Right hindlimb (tissue), 1 donor: ENCODE measurements around the gene ADORA2A.

Source experiments
- DNase-seq: peaks from one replicate; pipeline ENCODE4 v3.0.0-alpha.2; 2018

The ADORA2A gene

DNA sequence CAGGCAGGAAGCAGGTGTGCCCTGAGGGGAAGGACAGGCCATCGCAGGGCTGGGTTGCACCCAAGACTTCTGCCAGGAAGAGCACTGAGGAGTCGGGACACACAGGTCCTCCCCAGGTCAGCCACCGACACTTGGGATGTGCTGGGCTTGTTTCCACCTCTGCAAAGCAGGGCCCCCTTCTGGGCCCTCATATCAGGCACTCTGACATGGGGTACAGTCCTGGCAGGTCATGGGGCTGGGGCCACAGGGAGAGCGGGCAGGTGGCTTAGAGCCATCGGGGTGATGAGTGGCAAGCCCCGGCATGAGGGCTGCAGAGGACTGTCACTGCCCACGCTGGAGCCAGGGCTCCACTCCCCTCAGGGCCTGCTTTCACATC, 7.9 kb upstream of the ADORA2A start:
- DNase-seq = no peak

DNA sequence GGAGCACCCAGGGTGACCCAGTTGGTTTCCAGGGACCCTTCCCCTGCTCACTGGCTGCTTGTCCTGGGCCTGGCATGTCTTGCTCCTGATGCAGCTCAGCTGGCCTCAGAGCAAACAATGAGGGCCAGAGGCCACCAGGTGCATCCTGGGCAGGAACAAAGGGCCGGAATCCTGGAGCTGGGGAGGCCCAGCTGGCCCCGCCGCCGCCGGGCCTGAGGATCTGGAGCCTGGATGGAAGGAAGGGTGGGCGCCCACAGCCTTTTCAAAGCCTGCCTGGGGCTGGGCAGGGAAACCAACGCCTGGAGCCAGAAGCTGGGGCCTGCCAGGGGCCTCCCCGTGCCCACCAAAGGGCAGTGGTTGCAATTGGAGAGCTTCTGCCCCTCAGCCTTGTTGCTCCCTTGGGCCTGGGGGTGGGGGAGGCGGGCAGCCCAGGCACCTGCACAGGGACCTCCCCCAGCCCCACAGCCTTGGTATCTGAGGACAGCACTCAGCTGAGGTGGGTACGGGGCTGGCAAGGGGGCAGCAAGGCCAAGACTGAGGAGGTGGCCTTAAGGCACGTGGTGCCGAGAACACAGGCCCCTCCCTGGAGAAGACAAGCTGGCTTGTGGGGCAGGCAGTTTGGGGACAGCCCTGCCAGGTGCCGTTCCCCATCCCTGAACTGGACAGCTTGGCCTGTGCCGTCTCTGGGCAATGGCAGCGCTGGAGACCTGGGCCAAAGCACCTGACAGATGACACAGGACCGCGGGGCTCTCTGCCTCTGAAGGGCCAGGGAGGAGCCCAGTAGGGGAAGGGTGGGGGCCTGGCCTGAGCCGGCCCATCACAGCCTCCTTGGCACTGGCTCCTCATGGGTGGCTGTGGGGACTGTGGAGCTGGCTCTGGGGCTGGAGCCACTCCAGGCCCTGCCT, 7.1 kb upstream of the ADORA2A start:
- no peak for DNase-seq

DNA sequence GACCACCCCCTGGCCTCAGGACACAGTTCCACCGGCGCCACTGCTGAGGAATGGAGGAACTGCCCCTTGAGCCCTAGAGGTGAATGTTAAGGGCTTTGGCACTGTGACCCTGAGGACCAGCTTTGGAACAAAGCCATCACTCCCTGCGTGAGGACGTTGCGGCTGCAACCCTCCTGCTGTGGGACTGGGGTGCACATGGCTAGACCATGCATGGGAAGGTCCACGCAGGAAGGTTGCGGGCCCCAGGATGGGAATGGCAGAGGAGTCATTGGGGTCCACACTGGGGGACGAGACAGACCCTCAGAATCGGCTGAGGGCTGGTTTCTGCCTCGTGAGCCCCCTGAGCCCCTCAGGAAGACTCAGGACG, 6.4 kb upstream of the ADORA2A start:
- no peak for DNase-seq

DNA sequence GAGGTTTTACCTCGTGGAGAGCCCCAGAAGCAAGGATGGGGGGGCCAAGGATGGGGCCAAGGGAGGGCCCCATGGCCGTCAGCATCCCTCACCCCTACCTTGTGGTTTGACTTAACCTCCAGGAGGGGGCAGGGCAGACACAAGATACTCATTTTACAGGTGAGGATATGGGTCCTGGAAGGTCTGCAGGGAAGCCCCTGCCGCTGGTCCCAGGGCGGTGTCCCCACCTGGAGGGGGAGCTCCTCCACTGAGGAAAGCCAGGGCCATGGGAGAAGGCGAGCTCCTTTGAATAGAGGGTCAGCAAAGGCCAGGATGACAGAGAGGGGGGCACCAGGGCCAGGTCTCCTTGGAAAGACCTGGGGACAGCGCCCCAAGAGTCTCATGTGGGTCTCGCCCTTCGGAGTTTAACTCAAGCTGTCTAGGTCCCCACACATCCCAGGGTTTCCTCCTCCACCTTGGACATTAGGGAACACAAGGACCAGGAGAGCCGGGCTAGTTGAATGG, 5.9 kb upstream of the ADORA2A start:
- DNase-seq = no peak

DNA sequence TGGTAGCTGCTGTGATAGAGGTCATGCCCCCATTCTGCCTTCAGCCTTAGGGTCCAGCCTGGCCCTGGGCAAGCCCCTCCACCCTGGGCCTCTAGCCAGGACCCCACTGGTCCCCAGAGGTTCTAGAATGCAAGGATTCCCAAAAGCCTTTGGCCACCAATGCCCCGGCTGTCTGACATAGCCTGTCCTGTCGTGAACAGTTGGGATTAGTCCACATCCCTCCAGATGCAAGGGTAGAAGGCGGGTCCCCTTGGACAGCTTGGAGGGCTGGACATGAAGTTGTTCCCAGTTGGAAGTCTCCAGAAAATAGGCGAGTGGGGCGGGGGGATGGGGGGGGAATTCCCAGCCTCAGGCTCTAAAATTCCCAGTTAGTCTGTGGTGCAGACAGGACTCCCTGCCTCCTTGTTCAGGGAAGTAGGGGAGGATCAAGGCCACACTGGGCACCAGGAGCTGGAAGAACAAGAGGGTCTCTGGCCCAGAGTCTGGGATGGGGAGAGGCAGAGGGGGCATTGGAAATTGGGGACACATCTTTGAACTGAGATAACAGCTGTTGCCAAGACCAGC, 5.2 kb upstream of the ADORA2A start:
- no peak for DNase-seq

DNA sequence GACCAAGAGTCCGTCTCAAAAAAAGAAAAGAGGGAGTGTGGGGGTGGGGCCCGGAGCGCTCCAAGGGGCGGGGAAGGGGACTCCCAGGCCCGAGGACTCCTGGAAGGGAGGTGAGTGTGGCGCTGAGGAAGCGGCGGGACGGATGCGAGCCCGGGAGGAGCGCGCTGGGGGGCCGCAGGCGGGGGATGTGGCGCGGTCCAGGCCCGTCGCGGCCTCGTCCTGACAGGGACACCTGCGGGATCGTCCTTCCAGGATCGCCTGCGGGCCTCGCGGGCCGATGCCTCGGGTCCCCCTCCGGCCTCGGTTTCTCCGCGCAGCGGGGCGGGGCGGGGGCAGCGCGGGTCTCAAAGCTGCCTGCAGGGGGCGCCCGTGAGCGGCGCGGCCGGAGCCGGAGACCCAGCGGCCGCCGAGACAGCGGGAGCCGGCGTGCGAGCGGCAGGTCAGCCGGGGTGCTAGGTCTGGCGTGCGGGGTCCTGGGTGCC, 3.8 kb upstream of the ADORA2A start:
- DNase-seq = peak; percentile 69

DNA sequence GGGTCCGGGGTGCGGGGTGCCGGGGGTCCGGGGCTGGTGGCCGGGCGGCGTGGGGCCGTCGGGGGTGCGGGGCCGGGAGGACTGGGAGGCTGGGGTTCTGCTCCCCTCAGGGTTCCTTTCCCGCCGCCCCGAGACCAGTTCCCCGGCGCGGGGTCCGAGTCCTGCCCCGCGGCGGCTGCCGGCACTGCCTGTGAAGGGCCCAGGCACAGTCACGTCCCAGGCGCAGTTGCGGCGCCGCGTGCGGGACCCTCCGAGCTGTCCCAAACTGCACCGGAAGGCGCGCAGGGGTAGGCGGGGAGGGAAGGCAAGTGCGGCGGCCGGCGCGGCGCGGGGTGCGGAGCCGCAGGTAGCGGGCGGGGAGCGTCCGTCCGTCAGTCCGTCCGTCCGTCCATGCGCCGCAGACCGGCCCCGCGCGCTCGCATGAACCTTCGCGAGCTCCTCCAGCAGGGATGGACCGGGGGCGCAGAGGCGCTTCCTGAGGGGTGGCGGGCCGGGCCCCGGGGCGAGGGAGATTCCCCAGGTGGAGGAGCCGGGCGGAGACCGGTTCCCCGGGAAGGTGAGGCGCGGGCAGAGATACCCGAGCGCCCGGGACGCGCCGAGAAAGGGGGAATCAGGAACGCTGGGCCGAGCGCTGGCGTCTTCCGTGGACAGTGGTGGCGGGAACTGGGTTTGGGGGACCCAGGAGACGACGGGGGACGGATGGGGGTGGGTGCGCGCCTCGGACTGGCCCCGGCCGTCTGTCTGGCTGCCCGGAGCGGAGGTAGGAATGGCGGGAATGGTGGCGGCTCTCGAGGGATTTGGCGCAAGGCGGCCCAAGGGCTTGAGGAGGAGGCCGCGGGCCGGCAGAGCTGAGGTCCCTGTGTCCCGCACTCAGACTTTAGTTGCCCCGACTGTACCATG, 3.1 kb upstream of the ADORA2A start:
- DNase-seq = no peak

DNA sequence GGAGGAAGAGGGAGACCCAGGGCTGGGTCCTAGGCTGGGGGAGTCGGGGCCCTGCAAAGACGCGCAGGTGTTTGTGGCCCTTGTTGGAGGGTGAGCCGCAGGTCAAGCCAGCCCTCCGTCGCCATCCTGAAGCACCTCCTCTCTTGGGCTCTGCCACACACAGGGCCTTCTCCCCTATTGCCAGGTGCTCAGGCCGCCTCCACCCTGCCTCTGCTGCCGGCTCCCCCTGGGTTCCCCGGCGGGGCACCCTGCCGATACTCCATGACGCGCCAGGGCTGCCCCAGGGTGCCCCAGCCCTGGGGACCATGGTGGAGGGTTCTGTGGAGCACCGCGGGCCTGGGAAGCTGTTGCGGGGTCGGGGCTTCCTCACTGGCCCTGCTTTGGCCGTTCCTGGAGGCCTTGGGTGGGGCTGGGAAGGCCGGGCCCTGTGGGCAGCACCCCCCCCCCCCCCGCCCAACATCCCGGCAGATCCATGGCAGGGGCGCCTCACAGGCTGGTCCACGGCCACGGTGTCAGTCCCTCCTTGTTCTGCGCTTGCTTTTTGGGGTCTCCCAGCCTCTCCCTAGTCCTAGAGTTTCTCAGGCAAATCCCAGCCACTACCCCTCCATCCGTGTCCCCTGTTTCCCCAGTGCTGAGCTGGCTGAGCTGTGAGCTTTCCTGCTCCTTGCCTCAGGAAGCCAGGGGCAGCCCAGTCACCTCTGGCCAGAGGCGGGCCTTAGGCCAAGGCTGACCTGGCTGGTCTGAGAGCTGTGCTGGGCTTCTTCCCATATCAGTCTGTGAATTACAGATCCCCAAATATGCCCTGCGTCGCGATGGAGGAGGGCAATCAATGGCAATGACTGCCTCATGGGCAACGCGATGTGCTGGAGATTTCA, 2.3 kb upstream of the ADORA2A start:
- no peak for DNase-seq

DNA sequence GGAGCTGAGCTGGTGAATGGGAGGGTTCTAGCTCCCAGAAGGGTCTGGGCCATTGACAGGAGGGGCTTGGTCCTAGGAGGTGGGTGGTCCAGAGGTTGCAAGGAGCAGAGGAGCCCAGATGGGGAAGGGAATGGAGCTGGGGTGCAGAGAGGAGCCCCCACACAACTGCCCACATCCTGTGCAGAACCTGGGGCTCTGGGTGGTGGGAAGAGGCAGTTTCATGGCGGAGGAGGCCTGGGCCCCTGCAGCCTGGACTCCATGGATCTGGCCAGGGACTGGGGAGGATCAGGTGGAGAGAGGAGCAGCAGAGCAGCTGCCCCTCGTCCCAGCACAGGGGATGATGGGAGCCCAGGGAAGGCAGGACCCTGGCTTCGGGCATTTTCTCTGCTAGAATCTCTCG, 963 bp upstream of the ADORA2A start:
- no peak for DNase-seq

DNA sequence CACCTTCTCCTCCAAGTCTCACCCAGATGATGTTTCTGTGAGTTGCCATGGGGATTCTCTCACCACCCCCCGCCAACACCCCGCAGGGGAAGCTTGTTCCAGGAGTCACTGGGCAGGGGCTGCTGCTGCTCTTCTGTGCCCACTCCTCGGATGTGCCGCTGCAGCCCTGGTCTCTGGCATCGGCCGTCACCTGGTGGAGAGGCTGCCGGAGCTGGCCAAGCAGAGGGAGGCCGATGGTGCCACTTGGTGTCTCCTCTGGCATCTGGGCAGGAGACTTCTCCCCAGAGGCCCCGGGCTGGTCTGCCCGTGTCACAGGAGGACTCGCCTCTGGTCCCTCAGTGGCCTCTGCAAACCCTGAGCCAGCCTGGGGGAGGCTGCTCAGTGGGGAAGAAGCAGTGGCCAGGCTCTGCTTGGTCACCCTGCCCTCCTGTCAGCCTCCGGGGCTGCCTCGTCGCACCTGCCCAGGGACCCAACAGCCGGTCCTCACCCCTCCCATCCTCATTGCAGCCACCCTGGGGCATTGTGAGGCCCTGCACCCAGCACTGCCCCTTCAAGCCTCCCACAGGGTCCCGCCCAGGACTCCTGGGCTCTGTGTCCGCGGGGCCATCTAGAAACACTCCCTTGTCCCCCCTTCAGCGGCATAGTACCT, 424 bp upstream of the ADORA2A start:
- DNase-seq = no peak

DNA sequence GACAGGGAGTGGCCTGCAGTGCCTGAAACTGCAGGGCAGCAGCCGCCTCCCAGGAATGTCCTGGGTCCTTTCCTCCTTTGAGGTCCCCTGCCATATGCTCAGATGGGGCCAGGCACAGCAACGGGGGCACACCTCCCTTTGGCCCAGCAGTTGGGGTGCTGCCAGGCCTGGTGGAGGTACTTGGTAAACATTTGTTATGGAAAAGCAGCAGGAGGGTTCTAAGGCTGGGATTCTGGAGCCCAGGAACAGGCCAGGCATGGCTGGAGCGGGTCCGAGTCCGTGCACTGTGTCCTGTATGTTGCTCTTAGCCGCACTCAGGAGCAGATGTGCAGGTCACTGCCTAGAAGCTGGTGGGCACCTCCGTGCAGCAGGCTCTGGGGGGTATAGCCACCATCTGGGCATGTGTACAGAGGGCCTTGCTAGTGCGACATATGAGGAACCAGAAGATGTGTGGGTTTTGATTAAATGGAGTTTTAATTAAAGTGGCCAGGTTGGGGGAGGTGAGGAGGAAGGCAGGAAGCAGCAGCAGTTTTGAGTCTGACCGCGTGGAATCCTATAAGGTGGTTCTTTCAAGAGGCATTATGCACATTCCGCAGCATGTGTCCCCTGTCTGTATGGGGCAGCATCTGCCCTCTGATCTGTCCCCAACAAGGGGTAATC, 1.5 kb downstream of the ADORA2A start:
- no peak for DNase-seq

DNA sequence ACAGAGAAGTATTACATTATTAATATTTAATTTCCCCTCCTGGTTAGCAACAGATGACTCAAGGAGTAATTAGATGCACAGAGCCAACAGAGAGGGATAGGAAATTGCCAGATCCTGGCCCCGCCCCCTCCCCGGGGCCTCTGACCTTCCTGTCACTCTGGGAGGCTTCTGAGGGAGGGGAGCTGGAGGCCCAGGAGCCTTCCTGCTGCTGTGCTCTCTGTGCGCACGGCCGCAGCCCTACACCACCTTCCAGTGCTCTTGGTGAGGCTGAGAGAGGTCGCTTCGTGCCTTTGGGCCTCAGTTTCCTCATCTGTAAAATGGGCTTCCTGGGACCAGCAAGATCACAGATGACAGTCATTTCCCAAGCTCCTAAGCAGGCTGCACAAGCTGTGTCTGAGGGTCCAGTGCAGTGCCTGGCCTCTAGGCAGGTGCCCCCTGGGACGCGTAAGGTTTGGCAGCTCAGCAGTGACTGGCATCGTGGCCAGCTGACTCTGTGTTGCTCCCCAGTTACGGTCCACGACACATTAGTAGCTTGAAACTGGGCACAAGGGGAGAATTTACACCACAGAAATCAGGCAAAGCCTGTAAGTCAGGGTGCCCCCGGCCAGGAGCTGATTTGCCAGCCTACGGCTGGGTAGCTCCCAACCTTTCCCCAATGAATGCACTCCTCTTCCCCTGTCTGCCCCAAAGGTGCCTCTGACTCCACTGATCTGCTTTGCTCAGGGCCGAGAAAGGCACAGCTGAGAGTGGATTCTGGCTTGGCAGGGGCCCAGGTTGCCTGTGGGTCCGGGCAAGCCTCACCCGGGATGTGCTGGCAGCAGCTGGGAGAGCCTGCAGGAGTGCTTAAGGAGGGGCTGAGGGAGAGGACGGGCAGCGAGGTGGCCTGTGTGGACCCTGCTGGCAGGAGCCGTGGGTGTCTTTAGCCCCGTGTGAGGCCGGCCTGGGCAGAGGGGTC, 2.3 kb downstream of the ADORA2A start:
- no peak for DNase-seq

DNA sequence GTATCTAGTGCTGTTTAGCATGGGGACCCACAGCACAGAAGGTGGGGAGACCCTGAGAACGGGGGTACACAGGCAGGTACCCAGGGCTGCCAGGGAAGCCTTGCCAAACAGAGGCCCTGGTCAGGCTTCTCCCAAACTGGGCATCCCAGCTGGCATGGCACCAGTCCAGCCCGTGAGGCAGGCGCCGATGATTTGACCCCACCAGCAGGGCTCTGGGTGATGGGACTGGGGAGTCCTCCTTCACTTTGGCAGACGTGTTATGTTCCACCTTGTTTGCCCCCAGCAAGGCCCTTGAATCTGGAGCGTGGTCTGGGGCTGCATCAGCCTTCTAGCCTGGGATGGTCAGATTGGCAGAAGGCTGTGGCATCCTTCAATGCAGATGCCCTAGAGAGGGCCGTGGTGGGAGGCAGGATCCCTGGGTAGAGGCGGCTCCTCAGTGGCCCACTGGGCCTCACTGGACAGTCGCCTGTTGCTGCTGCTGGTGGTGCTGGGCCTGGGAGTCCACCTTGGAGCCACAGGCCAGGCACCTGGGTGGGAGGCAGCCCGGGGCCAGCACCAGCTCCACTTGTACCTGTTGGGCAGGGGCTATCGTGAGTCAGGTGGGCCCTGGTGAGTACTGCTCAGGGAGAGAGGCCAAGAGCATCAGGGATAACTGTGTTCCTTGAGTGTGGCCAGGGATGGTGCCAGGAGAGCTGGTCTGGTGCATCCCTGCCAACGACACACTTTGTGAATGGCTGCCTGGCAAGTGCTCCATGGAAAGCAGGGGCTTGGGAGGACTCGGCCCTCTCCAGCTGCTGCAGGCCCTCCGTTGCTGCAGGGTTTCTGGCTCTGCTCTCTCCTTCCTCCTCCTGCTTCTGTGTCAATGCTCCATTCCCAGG, 3.3 kb downstream of the ADORA2A start:
- DNase-seq = no peak

DNA sequence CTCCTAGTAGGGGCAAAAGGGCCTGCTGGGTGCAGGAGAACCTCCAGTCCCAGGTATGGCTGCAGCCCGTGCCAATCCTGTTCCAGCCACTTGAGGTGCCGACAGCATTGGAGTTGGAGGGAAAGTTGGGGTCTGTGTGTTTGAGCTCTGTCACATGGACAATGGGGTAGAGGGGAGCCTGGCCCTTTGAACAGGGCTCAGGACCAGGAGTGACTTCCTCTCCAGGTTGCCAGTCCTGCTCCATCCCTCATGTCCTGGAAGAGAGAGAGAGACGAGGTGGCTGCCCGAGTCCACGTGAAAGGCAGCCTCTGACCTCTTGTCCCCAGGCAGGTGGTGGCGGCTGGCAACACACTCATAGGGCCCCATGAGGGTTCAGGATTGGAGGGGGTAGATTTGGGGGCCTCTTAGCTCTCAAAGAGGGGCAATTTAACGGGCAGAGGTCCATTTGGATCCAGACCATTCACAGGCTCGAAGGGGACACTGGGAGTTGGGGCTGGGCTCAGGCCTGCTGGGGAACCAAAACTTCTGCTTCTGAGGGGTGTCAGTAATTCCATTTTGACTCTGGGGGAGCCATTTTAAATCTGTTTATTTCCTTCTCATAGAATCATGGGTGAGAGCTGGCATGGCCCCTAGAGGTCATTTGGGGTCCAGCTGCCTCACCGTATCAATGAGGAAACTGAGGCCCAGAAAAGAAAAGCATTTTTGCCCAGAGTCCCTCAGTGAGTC, 4.1 kb downstream of the ADORA2A start:
- no peak for DNase-seq

DNA sequence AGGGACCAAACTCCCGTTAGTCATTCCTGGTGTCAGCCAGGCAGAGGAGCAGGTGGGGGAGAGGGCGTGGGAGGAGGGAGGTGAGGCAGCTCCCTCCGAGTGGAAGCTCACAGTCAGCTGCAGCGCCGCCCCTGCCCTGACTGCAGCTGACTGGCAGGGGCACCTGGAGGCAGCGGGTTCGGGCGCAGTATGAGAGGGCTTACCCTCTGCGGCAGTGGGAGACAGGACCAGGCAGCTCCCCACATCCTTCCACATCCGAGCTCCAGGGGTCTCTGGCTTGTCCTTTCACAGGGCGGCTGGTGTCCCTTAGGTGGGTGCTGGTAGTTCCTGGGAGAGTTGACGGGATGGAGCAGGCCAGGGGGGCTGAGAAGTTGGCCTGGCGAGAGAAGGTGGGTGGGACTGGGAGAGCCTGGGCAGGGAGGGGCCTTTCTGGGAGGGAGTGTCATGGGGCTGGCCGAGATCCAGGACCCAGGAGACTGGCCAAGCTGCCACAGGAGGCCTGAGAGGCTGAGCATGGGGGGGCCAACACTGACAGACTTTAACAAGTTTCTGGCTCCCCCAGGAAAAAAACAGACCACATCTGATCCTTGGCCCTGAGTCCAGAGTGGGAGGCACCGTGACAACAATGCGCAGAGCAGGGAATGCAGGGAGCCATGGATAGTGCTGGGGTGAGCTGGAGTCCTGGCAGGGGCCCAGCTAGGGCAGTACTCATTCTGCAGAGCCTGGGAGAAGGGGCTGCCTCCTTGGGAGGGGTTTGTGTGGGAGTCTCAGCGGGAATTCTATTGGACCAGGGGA, 4.9 kb downstream of the ADORA2A start:
- peak; percentile 80 for DNase-seq

DNA sequence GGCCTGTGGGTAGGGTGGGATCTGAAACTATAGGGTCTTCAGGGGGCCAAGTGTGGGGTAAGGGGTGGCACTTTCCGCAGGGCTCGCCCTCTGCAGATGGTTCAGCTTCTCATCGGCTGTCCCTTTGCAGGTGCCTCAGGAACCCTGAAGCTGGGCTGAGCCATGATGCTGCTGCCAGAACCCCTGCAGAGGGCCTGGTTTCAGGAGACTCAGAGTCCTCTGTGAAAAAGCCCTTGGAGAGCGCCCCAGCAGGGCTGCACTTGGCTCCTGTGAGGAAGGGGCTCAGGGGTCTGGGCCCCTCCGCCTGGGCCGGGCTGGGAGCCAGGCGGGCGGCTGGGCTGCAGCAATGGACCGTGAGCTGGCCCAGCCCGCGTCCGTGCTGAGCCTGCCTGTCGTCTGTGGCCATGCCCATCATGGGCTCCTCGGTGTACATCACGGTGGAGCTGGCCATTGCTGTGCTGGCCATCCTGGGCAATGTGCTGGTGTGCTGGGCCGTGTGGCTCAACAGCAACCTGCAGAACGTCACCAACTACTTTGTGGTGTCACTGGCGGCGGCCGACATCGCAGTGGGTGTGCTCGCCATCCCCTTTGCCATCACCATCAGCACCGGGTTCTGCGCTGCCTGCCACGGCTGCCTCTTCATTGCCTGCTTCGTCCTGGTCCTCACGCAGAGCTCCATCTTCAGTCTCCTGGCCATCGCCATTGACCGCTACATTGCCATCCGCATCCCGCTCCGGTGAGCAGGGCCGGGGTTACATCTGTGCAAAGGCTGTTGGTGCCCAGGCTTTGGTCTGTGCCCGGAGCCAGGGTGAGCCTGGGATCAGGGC, 5.8 kb downstream of the ADORA2A start:
- DNase-seq = no peak
